Measurements from ENCODE around the gene GJB6. TPM values are rescaled to one million over a fixed set of nuclear protein-coding genes. Genes with fewer than 3 reads are reported as not detected.

The GJB6 gene
- total and polyA plus RNA-seq, 2 donors (not counting 1 experiment from before 2014, with no cell fraction given): not detected

- H3K27me3 Mint-ChIP-seq: peaks cover 35% of the 10 kb centered on the region
- WGBS (ENCODE audit: insufficient coverage): 95% methylated on average over 8 of the region's 8 CpGs
- no peak overlapping the region for H3K4me2 ChIP-seq (replicated peaks; ENCODE audit: low read depth, low read length, poor library complexity, severe bottlenecking)
- no peaks in the 10 kb centered on the region for H4K20me1 ChIP-seq (ENCODE audit: control insufficient read depth, insufficient read depth, low read length, poor library complexity, severe bottlenecking)
- DNase-seq (no peak), ATAC-seq (ENCODE audit: low read depth) (no peak)
- H2AFZ ChIP-seq (ENCODE audit: insufficient read depth, low read depth, low read length, poor library complexity, severe bottlenecking): no peak overlapping the region
- ChIA-PET CTCF (no interaction called here), POLR2A (no interaction called here)
- no peak overlapping the region for H3K27ac Mint-ChIP-seq
- TF ChIP-seq EZH2 (IDR thresholded peaks at IDR 0.05; ENCODE audit: borderline replicate concordance, insufficient read depth, low read depth, low read length, poor library complexity, severe bottlenecking): no peak
- no peak for TF ChIP-seq CTCF (IDR thresholded peaks at IDR 0.05)
- no peaks in the 10 kb centered on the region for H3K9me3 Mint-ChIP-seq (ENCODE audit: insufficient read depth)
- H3K9ac ChIP-seq (ENCODE audit: low read length): no peak overlapping the region
- intact Hi-C loops (cut with micrococcal nuclease): no loop called here
- H3K4me3 Mint-ChIP-seq: no peak overlapping the region
- peaks cover 0 to 17% (median 6%) of the 10 kb centered on the region in 4 experiments for H3K27me3 ChIP-seq (replicated peaks in 1 of 4; ENCODE audit: control extremely low read depth in 1 of 4, control insufficient read depth in 3 of 4, insufficient read depth in 4 of 4, low read length in 3 of 4)
- H3K27ac ChIP-seq (ENCODE audit: low read length in 2 of 2): no peak overlapping the region
- no peaks in the 10 kb centered on the region for H3K36me3 ChIP-seq (replicated peaks in 1 of 2; ENCODE audit: control extremely low read depth in 1 of 2, control insufficient read depth in 1 of 2, extremely low read depth in 1 of 2, insufficient read depth in 2 of 2, low read length in 1 of 2)
- peaks cover 11% of the 10 kb centered on the region for H3K4me1 Mint-ChIP-seq
- peaks cover 9 to 10% of the 10 kb centered on the region in 2 donors for H3K4me1 ChIP-seq (ENCODE audit: control insufficient read depth in 2 of 2, insufficient read depth in 2 of 2, low read length in 2 of 2)
- H3K9me3 ChIP-seq (ENCODE audit: control extremely low read depth in 1 of 3, control insufficient read depth in 2 of 3, insufficient read depth in 1 of 3, low read length in 2 of 3): peaks cover 0 to 3% (median 0%) of the 10 kb centered on the region in 3 donors
- H3K4me3 ChIP-seq (ENCODE audit: control extremely low read depth in 1 of 5, extremely low read depth in 1 of 5, insufficient read depth in 1 of 5, low read depth in 2 of 5, low read length in 4 of 5): no peak overlapping the region
- no peaks in the 10 kb centered on the region for H3K79me2 ChIP-seq (ENCODE audit: control insufficient read depth, insufficient read depth, low read length)
These were observed 4.8 kb downstream of the GJB6 start for GRCh38 chr13:20227288-20227687.

- no peaks in the 10 kb centered on the region for H4K20me1 ChIP-seq (ENCODE audit: control insufficient read depth, insufficient read depth, low read length, poor library complexity, severe bottlenecking)
- ChIA-PET POLR2A (no interaction called here), CTCF (no interaction called here)
- no peaks in the 10 kb centered on the region for H3K9me3 ChIP-seq (ENCODE audit: control extremely low read depth in 1 of 3, control insufficient read depth in 2 of 3, insufficient read depth in 1 of 3, low read length in 2 of 3)
- peaks cover 0 to 7% of the 10 kb centered on the region in 2 donors for H3K4me1 ChIP-seq (ENCODE audit: control insufficient read depth in 2 of 2, insufficient read depth in 2 of 2, low read length in 2 of 2)
- no peak overlapping the region for H3K4me3 ChIP-seq (ENCODE audit: control extremely low read depth in 1 of 5, extremely low read depth in 1 of 5, insufficient read depth in 1 of 5, low read depth in 2 of 5, low read length in 4 of 5)
- H3K9ac ChIP-seq (ENCODE audit: low read length): no peak overlapping the region
- H3K27ac ChIP-seq (ENCODE audit: low read length in 2 of 2): no peak overlapping the region
- intact Hi-C loops (cut with micrococcal nuclease): no loop called here
- no peak overlapping the region for H2AFZ ChIP-seq (ENCODE audit: insufficient read depth, low read depth, low read length, poor library complexity, severe bottlenecking)
- H3K27me3 Mint-ChIP-seq: peaks cover 10% of the 10 kb centered on the region
- DNase-seq (no peak), ATAC-seq (ENCODE audit: low read depth) (no peak)
- WGBS (ENCODE audit: insufficient coverage): 61% methylated on average over 4 of the region's 5 CpGs
- TF ChIP-seq EZH2 (IDR thresholded peaks at IDR 0.05; ENCODE audit: borderline replicate concordance, insufficient read depth, low read depth, low read length, poor library complexity, severe bottlenecking) (no peak), CTCF (IDR thresholded peaks at IDR 0.05) (no peak)
- no peaks in the 10 kb centered on the region for H3K36me3 ChIP-seq (replicated peaks in 1 of 2; ENCODE audit: control extremely low read depth in 1 of 2, control insufficient read depth in 1 of 2, extremely low read depth in 1 of 2, insufficient read depth in 2 of 2, low read length in 1 of 2)
- H3K27ac Mint-ChIP-seq: no peak overlapping the region
- H3K4me2 ChIP-seq (replicated peaks; ENCODE audit: low read depth, low read length, poor library complexity, severe bottlenecking): no peak overlapping the region
- no peaks in the 10 kb centered on the region for H3K9me3 Mint-ChIP-seq (ENCODE audit: insufficient read depth)
- no peaks in the 10 kb centered on the region for H3K79me2 ChIP-seq (ENCODE audit: control insufficient read depth, insufficient read depth, low read length)
- H3K27me3 ChIP-seq (replicated peaks in 1 of 4; ENCODE audit: control extremely low read depth in 1 of 4, control insufficient read depth in 3 of 4, insufficient read depth in 4 of 4, low read length in 3 of 4): peaks cover 0 to 2% (median under 1%) of the 10 kb centered on the region in 4 experiments
- H3K4me3 Mint-ChIP-seq: no peak overlapping the region
- peaks cover 3% of the 10 kb centered on the region for H3K4me1 Mint-ChIP-seq
These were observed 9.6 kb downstream of the GJB6 start for GRCh38 chr13:20222553-20222952.
